ENCODE results near the gene GABBR2. TPM values are rescaled to one million over a fixed set of nuclear protein-coding genes. Genes with fewer than 3 reads are reported as not detected.
A peak's percentile ranks its signal among the peaks of the same experiment; 100 is the strongest.

Gene GABBR2
- total RNA-seq, 4 donors from 2014 or later = 0.17 to 0.26 TPM; not detected in 2

DNA sequence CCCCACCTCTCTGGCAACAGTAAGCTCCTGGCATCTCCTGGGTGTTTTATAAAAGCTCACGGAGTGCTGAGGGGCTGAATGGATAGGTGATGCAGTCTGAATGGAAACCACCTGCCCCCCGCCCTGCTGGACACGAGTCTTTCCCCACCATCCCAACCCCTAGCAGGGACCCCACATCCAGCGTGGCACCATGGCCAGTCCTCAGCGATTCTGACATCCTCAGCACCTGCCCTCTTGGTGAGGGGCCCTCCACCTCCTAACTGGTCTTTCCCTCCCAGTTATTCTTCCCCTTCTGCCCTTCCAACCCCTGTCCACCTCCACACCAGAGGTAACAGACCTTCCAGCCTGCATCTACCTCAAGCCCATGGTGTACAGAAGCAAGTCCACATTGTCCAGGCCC is 38.7 kb upstream of the GABBR2 start:
- Histone ChIP-seq H3K27me3 (no peaks in the 10 kb centered on the region), H3K9me3 (no peaks in the 10 kb centered on the region), H3K27ac (replicated peaks in 1 of 4) (no peak overlapping the region), H3K36me3 (peaks cover 9 to 92% (median 54%) of the 10 kb centered on the region in 4 donors), H3K4me3 (no peak overlapping the region), H3K4me1 (no peaks in the 10 kb centered on the region)
- intact Hi-C loops (cut with DNase I) = no loop called here
- TF ChIP-seq EP300 (IDR thresholded peaks at IDR 0.05) (no peak), POLR2A (IDR thresholded peaks at IDR 0.05; ENCODE audit: low read depth) (no peak), POLR2AphosphoS5 (IDR thresholded peaks at IDR 0.05) (no peak)
- TF ChIP-seq, protein P1, sequence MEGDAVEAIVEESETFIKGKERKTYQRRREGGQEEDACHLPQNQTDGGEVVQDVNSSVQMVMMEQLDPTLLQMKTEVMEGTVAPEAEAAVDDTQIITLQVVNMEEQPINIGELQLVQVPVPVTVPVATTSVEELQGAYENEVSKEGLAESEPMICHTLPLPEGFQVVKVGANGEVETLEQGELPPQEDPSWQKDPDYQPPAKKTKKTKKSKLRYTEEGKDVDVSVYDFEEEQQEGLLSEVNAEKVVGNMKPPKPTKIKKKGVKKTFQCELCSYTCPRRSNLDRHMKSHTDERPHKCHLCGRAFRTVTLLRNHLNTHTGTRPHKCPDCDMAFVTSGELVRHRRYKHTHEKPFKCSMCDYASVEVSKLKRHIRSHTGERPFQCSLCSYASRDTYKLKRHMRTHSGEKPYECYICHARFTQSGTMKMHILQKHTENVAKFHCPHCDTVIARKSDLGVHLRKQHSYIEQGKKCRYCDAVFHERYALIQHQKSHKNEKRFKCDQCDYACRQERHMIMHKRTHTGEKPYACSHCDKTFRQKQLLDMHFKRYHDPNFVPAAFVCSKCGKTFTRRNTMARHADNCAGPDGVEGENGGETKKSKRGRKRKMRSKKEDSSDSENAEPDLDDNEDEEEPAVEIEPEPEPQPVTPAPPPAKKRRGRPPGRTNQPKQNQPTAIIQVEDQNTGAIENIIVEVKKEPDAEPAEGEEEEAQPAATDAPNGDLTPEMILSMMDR (IDR thresholded peaks at IDR 0.05) = no peak
- 94% methylated on average over 5 of the region's 5 CpGs for WGBS
- peak; percentile 64 for DNase-seq (ENCODE audit: extremely low spot score)

DNA sequence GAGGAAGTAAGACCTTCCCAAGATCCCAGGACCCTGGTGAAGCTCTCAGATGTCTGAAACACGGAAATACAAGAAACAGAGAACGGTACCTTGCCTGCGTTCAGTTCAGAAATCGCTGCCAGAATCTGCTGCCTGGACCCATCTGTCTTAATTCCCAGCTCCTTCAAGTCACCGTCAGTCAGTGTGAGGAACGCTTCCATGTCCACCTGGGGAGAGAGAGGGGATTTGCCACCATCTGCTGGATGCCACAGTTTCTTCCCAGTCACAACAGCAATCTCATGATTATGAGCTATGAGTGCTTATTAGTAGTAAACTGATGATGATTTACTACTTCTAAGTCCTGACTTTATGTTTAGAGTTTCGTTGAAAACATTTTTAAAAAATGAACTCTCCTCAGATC is 36.7 kb upstream of the GABBR2 start:
- Histone ChIP-seq H3K36me3 (peaks cover 11 to 79% (median 43%) of the 10 kb centered on the region in 4 donors), H3K9me3 (no peaks in the 10 kb centered on the region), H3K4me3 (no peak overlapping the region), H3K27ac (replicated peaks in 1 of 4) (no peak overlapping the region), H3K4me1 (no peaks in the 10 kb centered on the region), H3K27me3 (no peaks in the 10 kb centered on the region)
- intact Hi-C loops (cut with DNase I) = no loop called here
- TF ChIP-seq, protein P1 (IDR thresholded peaks at IDR 0.05) = no peak
- no peak for TF ChIP-seq POLR2AphosphoS5 (IDR thresholded peaks at IDR 0.05)
- no peak for TF ChIP-seq POLR2A (IDR thresholded peaks at IDR 0.05; ENCODE audit: low read depth)
- TF ChIP-seq EP300 (IDR thresholded peaks at IDR 0.05) = no peak
- DNase-seq (ENCODE audit: extremely low spot score) = no peak
- 82% methylated on average over 7 of the region's 7 CpGs for WGBS

DNA sequence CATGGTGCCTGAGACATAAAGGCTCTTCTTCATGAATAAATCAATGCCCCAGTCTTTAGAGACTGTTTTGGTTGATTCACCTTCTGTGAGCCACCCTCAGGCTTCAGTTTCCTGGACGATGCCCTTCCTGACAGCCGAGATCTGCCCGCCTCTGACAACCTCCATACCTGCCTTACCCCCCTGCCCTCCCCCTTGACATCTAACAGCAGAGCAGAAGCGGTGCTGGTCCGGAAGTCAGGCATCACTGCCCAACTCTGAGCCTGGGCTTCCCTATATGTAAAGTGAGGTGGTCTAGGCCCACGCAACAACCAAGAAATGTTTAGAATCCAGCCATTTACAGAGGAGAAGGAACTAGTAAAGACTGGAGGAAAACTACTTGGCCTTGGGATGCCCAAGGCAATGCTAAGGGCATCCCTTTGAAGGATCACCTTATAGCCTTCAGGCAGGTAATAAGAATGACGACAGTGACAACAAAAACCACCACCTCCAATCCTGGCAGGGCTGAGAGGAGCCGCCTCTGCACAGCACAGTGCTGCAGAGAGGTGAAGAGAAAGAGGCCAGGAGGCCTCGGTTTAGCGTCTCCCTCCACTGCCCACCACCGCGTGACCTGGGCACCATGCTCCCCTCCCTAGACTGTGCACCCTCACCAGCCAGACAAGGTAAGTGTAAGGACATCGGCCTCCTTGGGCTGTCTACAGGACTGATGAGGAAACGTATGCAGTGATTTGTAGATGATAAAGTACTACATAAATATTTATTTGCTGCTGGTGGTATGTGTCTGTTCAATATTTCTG is 35.3 kb upstream of the GABBR2 start:
- no peak overlapping the region for H3K4me3 ChIP-seq
- H3K27me3 ChIP-seq = no peaks in the 10 kb centered on the region
- no peak for TF ChIP-seq EP300 (IDR thresholded peaks at IDR 0.05)
- 91% methylated on average over 12 of the region's 14 CpGs for WGBS
- no peak overlapping the region for H3K27ac ChIP-seq (replicated peaks in 1 of 4)
- DNase-seq (ENCODE audit: extremely low spot score) = peak; percentile 85
- peaks cover 15 to 65% (median 35%) of the 10 kb centered on the region in 4 donors for H3K36me3 ChIP-seq
- intact Hi-C loops (cut with DNase I) = no loop called here
- H3K9me3 ChIP-seq = no peaks in the 10 kb centered on the region
- no peaks in the 10 kb centered on the region for H3K4me1 ChIP-seq

DNA sequence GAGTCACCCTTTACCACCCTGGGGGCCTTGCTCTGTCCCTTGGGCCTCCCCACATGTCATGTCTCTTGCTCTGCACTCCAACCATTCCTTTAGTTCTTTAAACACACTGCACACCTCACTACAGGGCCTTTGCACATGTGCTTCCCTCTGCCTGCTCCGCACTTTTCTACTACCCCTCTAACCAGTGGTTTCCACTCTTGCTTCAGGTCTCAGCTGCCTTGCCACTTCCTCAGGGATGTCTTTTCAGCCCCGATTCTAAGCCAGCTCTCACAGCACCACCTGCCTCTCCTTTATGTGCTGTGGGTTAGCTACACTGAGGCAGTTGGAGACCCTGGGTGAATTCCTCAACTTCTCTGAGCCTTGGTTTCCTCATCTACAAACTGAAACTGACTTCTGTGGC is 34.6 kb upstream of the GABBR2 start:
- H3K27ac ChIP-seq (replicated peaks in 1 of 4) = no peak overlapping the region
- TF ChIP-seq EP300 (IDR thresholded peaks at IDR 0.05) = no peak
- TF ChIP-seq, protein P1 (IDR thresholded peaks at IDR 0.05) = no peak
- TF ChIP-seq POLR2A (IDR thresholded peaks at IDR 0.05; ENCODE audit: low read depth) = no peak
- no peak for TF ChIP-seq POLR2AphosphoS5 (IDR thresholded peaks at IDR 0.05)
- DNase-seq (ENCODE audit: extremely low spot score) = no peak
- H3K4me3 ChIP-seq = no peak overlapping the region
- peaks cover 17 to 61% (median 31%) of the 10 kb centered on the region in 4 donors for H3K36me3 ChIP-seq
- WGBS = 92% methylated on average over 2 of the region's 2 CpGs
- intact Hi-C loops (cut with DNase I) = no loop called here
- no peaks in the 10 kb centered on the region for H3K4me1 ChIP-seq
- no peaks in the 10 kb centered on the region for H3K27me3 ChIP-seq
- no peaks in the 10 kb centered on the region for H3K9me3 ChIP-seq

DNA sequence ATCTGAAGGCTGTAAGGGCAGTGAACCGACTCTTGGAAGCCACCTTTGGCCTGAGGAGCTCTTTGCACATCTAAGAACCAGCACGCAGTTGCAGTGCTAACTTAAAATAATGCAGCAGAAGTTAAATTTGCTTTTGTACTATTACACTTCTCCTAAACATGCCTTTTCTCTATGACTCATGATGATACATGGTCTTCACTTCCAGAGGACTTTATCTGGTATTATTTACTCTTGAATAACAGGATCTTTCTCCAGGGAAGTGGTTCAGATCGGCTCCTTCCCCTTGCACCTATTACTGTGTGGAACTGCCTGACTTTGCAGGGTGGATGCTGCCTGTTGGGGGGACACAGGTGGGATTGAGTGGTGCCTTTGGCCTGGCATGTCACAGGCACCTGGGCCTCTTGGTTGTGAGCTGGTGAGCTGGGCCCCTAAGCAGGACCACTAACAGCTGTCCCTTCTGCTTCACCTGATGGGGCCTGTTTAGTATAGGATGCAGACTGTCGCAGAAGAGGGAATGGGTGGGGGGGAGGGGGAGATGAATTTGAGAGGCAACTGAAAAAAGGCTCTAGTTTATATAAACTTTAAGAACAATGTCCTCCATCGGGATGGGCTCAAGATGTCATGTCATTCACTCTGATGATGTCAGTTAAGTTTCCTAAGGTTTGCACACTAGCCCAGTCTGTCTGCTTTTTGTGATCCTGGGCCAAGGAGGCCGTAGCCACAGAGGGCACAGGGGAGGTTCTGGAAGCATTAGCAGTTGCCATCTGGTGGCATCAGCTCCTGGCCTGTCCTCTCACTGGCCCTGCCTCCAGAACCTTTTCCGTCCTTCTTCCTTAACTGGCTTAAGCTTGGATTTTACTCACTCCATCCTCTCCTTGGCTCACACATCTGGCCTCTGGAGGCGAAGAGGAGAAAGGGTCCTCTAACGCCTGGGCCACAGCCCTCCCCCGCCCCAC is 33.9 kb upstream of the GABBR2 start:
- intact Hi-C loops (cut with DNase I) = no loop called here
- Histone ChIP-seq H3K36me3 (peaks cover 17 to 55% (median 29%) of the 10 kb centered on the region in 4 donors), H3K9me3 (no peaks in the 10 kb centered on the region), H3K4me3 (no peak overlapping the region), H3K27ac (replicated peaks in 1 of 4) (no peak overlapping the region), H3K27me3 (no peaks in the 10 kb centered on the region), H3K4me1 (no peaks in the 10 kb centered on the region)
- WGBS = 87% methylated on average over 9 of the region's 10 CpGs
- TF ChIP-seq POLR2AphosphoS5 (IDR thresholded peaks at IDR 0.05) = no peak
- TF ChIP-seq, protein P1 (IDR thresholded peaks at IDR 0.05) = no peak
- TF ChIP-seq POLR2A (IDR thresholded peaks at IDR 0.05; ENCODE audit: low read depth) = no peak
- DNase-seq (ENCODE audit: extremely low spot score) = peak; percentile 80
